Measurements from ENCODE around the gene SORBS1.

GRCh38 chr10:95355301-95355700 is 205.9 kb downstream of the SORBS1 start:
- TF ChIP-seq CTCF (IDR thresholded peaks at IDR 0.05) (no peak), POLR2A (IDR thresholded peaks at IDR 0.05) (no peak)
